RWPE1 (cell line): ENCODE results near the gene SAMD14.
A peak's percentile ranks its signal among the peaks of the same experiment; 100 is the strongest.

Source experiments
- CTCF ChIA-PET: fragments of 350-600 bp; sonication (Branson Sonifier 250); formaldehyde crosslinking; extraction: SDS; loops from one replicate; lab custom pipeline; 2021; lab: Yijun Ruan, JAX
- POLR2A ChIA-PET: fragments of 400-600 bp; formaldehyde crosslinking; extraction: SDS; loops from one replicate; lab custom pipeline; 2020; ENCODE audit warnings: antibody characterized with exemption; ENCODE audit not compliant: low non-redundant PET; lab: Yijun Ruan, JAX
- DNase-seq: peaks from one replicate; pipeline ENCODE4 v3.0.0; 2012; ENCODE audit warnings: low spot score
- H3K27ac ChIP-seq: fragments of 450-650 bp; 2 replicates; pipeline ENCODE4 v1.5.1; 2017
- CTCF ChIP-seq: fragments of 450-650 bp; conservative IDR thresholded peaks from 2 replicates; pipeline ENCODE4 v1.5.1; 2017; ENCODE audit warnings: low read depth, mild to moderate bottlenecking

Gene SAMD14

GRCh38 chr17:50129728-50130558 lies at the start of gene SAMD14:
SAMD14 (minus strand) TSS chr17:50130160; CDS start chr17:50124959, 5,201 bp downstream.
- ChIA-PET CTCF (interaction anchor here (0.6 to 1.4 kb wide), 3 partner anchors 9 to 40 kb away, joined by 3 to 4 read pairs (median 3); no protein-coding TSS in a partner anchor), POLR2A (interaction anchor here (0.6 to 0.7 kb wide), 2 partner anchors 9 to 153 kb away, joined by 3 to 4 read pairs; no protein-coding TSS in a partner anchor)
- H3K27ac ChIP-seq = 0 out of 2 replicates have a peak within 1 kb of the TSS, but pooled peaks have one; percentile 9
- TF ChIP-seq CTCF = no peak
- DNase-seq = no peak

- peak; percentile 94 for DNase-seq
- ChIA-PET CTCF (interaction anchor here (0.6 to 2.8 kb wide), 14 partner anchors 9 to 372 kb away, joined by 3 to 13 read pairs (median 6); partner anchors contain the start of genes ITGA3 and SGCA), POLR2A (interaction anchor here (1.2 kb wide), 1 partner anchor 18 kb away, joined by 3 read pairs; no protein-coding TSS in a partner anchor)
- TF ChIP-seq CTCF = peak; percentile 87
- peak overlapping the region; percentile 99 for H3K27ac ChIP-seq
These were observed 48.2 kb upstream of the SAMD14 start for GRCh38 chr17:50177983-50178834.

- CTCF ChIA-PET = interaction anchor here (0.6 to 2.8 kb wide), 9 partner anchors 8 to 40 kb away, joined by 3 to 13 read pairs (median 6); partner anchors contain the start of gene SGCA
- no peak for TF ChIP-seq CTCF
- H3K27ac ChIP-seq = peak overlapping the region; percentile 99
- DNase-seq = no peak
- POLR2A ChIA-PET = no interaction called here
These were observed 47.5 kb upstream of the SAMD14 start for GRCh38 chr17:50177476-50177875.

GRCh38 chr17:50176559-50177357 lies 46.8 kb upstream of the SAMD14 start:
- no peak for TF ChIP-seq CTCF
- DNase-seq = no peak
- ChIA-PET CTCF (interaction anchor here (0.6 to 2.8 kb wide), 4 partner anchors 11 to 36 kb away, joined by 3 to 8 read pairs (median 6); partner anchors contain the start of gene SGCA), POLR2A (no interaction called here)
- H3K27ac ChIP-seq = peak overlapping the region; percentile 99

- DNase-seq = no peak
- TF ChIP-seq CTCF = no peak
- CTCF ChIA-PET = interaction anchor here (1.5 kb wide), 1 partner anchor 14 kb away, joined by 3 read pairs; no protein-coding TSS in a partner anchor
- POLR2A ChIA-PET = no interaction called here
- H3K27ac ChIP-seq = peak overlapping the region; percentile 99
These were observed 45.3 kb upstream of the SAMD14 start for GRCh38 chr17:50175035-50175807.
